HG03103 (cell line): ENCODE measurements around the gene SYT17.
"Not testable (repeated sequence)": the region's sequence is repeated elsewhere in the genome, so short reads cannot be mapped to it uniquely, and the experiment has no call there.

Experiments used
- ATAC-seq: cut with Tn5 transposase; IDR thresholded peaks from one replicate; pipeline ENCODE4 v1.9.1; 2021; ENCODE audit warnings: low read depth; ENCODE audit not compliant: unreplicated experiment

Gene SYT17

DNA sequence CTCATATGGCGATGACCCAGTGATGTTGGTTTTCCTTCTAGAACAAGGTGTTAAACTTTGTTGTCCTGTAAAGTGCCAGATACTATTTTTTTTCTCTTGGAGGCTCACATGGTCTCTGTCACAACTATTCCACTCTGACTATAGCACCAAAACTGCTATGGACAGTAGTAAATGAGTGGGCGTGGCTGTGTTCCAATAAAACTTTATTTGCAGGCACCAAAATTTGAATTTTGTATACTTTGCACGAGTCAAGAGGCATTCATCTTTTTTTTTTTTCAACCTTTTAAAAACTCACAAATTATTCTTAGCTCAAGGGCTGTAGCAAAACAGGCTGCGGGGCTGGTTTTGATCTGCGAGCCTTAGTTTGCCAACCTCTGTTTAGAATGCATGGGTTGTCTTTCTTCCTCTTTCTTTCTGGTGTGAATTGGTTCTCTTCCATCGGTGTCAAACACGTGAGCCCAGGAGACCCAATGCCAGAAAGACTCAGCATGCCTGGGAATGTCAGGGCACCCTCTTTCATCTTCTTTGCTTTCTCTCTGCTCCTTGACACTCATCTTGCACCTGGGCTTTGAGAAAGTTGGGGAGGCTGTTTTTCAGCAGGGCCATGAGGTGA is 2.1 kb downstream of the SYT17 start:
- no peak for ATAC-seq

DNA sequence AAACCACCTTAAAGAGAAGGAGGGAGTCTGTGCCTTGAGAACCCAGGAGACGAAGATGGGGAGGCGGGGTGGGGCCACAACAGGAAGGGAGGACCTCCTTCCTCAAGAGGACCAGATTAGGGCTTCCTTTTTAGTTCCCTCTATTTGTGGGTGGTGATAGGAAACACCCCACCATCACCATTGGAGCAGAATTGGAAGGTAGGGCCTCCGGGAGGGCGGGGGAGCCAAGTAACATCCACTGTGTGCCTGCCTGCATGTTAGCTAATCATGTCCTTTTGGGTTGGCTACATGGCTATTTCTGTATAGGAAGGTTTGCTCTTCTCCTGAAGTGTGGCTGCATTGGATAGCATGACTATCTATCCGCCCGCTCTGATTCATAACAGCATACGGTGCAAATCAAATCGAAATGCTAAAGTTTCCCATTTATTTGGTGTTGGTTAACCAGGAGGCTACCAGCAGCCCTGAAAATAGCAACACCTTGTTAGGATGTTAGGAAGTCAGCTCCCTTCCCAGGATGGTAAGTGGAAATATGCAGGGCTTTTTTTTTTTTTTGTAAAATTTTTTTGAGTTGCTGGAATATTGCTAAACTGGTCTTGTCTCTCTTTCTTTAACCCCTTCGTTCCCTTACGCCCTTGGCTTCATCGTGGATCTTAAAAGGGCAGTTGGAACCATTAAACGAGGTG is 4.2 kb downstream of the SYT17 start:
- ATAC-seq: no peak

DNA sequence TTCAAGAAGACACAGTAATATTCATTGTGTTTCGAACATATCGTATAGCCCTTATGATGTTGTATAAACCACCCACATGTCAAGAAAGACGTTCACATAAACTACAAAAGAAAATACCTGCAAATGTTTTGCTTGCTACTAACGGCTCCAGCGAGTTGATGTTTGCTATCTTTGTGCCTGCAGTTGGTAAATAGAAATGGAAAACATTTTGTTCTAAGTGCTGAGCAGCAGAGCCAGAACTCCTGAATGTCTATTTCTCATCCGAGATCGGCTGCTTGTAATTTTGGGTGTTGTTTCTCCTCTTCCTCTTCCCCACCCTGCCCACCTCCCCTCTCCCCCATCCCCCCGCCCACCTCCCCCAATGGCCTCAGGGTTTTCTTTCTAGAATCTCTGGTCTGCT is 5.0 kb downstream of the SYT17 start:
- no peak for ATAC-seq

DNA sequence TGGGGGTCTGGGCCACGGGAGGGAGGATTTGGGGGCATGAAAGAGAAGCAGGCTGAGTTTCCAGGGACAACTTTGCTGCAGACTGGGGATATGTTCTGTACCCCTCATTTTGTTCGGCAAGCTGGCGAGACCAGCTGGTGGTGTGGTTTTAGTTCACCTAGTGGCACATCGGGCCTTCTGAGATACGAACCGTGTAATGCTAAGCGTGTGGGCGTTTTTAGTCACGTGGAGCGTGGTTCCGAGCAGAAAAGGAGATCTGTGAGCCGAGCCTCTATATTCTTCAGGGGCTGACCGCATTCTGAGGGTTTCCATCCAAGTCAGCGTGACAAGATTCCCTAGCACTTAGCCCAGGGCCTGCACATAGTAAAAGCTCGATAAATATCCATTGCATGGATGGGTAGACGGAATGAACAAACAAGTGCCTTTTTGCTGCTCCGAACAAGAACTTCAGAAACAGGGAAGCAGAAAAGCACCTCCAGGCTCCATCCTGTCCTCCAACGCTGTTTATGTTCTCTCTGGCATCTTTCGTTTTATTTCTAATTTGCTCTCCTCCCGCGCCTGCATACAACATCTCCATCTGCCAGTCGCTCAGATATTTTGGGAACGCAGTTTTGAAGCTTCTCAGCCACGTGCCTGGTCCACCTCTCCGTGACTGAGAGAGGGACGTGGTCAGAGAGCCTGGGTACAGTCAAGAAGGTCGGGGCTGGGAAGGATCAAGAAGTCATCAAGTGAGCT is 5.8 kb downstream of the SYT17 start:
- no peak for ATAC-seq

DNA sequence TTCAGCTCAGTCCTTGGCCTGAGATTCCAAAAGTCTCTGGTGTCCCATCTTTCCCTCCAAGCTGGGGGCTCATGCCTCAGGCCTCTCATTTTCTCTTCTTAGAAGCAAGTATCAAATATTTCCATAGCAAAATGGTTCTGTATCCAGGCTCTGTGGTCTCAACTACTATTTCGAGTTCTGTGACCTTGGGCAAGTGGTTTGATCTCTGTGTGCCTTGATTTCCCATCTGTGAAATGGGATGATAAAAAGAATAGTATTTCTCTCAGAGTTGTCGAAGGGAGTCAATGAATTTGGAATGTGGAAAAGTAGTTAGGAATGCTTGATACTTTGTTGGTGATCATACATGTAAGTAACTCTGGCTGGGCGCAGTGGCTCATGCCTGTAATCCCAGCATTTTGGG is 6.4 kb downstream of the SYT17 start:
- no peak for ATAC-seq

DNA sequence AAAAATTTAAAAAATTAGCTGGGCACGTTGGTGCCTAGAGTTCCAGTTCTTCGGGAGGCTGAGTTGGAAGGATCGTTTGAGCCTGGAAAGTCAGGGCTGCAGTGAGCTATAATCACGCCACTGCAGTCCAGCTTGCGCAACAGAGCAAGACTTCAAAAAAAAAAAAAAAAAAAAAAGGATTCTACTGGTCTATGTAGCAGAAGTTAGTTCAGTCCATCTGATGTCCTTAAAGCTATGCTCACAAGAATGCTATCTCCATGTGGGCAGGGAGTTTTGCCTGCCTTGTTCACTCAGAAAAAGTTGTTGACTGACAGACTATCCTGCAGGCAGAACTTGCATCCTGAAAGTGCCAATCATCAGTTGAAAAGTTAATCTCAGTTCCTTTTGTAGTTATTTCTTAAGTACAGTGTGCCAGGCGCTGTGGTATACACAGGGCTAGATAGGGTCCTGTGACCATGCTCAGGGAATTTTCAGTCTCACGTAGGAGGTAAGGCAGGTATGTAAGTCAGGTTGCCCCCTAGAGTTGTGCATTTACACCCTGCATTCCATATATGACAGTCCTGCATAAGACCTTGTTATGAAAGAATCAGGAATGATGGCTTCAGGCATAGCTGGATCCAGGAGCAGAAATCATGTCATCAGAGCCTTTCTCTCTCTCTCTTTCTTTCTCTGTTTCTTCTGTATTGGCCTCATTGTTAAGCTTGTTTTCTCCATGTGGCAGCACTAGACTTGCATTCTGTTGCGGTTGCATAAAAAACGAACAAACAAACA is 7.6 kb downstream of the SYT17 start:
- ATAC-seq: no peak

DNA sequence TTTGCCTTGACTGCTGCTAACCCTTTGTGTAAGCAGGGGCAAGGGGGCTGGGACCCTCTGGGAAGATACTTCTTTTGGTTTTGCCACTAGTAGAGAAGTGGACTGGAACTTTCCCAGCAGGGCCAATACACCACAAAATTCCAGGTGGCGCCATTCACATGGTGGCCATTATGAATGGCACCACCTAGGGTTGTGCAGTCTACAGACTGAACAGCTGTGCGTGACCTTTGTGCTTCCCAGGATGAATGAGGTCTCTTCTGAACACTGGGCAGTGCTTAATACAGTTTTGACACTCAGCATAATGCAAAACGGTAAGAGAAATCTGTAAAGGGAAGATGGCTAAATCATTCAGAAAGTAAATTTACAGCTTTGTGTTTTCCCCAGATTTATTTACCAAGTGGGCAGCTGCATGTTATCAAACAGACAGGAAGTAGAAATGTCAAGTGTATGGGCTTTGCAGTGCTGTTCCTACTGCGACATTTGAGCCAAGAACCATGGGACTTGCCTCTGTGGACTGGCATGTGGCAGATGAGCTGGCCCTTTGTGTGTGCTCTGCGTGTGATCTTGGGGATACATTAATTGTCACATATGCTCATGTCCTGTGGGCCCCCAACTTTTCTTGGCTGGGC is 9.2 kb downstream of the SYT17 start:
- no peak for ATAC-seq

DNA sequence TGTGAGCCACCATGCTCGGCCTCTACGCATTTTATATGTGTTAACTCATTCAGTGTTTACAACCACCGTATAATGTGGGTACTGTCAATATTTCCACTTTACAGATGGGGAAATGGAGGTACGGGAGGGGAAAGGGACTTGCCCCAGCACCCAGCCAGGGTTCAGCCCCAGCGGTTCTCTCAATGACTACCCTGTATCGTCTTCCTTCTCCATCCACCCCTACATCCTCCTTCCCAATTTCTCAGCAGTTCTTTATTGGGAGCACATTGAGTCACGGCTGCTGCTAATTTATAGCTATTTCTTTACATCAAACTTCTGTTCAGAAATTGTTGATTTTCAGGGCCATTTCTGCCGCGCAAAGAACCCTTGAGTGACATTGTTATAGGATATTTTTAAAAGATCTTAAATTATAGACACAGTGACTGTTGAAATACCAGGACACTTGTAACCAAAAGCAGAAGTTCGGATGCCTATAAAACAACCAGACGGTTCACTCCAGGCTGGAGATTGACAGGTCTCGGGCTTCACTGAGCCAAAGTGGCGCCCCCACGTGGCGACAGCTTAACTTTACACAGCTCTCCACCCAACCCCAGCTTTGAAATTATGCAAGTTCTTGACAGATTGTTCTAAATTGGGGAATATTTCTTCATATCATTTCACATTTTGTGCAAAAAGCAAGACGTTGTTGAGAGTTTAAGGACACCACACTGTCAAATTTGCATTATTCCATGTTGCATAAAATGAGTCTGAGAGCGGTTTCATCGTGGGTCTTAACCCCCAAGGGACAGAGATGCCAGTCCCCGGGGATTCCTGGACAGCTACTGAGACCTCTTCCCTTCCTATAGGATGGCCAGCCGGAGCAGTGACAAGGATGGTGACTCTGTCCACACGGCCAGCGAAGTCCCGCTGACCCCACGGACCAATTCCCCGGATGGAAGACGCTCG is 11.8 kb downstream of the SYT17 start:
- ATAC-seq: no peak

DNA sequence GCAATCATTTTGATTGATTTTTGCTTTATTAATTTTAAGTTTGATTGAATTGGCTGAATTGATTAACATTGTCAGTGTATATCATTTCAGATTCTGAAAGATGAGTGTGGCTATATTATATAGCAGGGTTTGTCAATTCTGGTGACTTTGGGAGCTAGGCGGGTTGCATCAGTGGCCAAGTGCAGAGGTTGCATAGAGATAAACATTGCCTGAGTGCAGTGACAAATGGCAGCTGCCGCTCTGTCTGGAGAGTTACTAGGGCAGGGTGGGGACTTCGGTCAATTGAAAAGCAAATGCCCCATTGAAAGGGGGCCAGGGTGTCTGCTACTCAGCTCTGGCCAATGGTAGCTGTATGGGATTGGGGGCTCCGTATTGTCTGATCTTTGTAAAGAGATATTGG is 12.7 kb downstream of the SYT17 start:
- no peak for ATAC-seq

DNA sequence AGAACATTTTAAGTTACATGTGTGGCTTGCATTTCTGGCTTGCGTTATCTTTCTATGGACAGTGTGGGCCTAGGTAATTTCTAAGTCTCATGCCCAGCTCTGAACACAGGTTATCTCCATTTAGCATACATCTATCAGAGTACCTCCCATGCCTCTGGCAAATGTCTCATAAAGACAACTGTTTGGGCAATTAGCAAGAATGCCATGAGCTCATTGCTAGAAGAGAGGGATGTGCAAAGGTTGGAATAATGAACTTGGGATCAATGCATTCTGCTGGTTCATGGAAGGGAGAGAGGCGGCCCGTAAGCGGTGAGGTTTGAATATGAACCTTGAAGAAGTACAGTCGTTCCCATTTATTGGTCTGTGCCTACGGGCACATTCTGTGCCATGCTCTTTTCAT is 14.4 kb downstream of the SYT17 start:
- ATAC-seq: no peak

DNA sequence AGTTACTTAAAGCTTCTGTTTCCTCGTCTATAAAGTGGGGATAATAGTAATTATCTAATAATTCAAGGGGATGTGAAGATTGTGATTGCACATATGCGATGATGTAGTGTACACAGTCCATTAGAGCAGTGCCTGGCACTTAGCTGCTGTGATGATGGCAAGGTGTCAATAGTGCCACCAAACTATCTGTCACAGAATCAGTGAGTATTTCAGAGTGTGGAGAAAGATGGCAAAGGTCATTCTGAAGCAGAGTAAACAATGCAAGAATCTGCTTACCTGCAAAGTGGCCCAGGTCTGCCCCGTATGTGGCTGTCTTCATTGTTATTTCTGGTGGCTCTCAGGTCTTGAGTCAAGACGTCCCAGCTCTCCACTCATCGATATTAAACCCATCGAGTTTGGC is 15.1 kb downstream of the SYT17 start:
- ATAC-seq: no peak

DNA sequence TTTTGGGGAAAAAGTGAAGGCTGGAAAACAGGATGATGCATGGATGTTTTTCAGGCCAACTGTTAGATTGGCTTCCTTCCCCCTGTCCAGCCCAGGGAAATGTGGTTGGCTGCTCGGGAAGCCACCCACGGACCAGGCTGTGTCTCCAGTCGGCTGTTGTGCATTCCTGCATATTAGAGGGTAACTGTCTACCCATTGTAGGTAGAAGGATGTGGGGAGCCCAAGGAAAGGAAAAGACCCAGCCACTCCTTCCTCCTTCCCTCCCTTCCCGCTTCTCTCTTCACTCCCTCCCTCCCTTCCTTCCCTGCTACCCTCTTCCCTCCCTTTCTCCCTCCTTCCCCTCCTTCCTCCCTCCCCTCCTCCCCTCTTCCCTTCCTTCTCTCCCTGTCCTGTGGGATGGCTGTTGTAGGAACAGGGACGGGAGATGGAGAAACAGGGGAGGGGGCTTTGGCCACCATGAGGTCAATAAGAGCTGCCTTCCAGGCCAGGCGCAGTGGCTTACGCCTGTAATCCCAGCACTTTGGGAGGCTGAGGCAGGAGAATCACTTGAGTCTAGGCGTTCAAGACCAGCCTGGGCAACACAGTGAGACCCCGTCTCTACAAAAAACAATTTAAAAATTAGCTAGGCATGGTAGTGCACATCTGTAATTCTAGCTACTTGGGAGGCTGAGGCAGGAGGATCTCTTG is 16.9 kb downstream of the SYT17 start:
- no peak for ATAC-seq

DNA sequence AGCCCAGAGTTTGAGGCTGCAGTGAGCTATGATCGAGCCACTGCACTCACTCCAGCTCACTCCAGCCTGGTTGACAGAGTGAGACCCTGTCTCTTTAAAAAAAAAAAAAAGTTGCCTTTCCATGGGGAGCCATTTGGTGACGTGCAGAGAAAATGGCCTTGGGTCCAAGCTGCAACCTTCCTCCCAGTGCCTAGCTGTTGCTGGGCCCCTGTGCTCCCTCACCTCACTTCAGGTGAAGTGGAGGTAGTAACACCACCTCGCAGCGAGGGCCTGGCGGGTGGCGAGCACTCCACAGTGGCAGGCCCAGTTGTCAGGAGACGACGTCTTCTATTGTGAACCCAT is 17.4 kb downstream of the SYT17 start:
- ATAC-seq: no peak

DNA sequence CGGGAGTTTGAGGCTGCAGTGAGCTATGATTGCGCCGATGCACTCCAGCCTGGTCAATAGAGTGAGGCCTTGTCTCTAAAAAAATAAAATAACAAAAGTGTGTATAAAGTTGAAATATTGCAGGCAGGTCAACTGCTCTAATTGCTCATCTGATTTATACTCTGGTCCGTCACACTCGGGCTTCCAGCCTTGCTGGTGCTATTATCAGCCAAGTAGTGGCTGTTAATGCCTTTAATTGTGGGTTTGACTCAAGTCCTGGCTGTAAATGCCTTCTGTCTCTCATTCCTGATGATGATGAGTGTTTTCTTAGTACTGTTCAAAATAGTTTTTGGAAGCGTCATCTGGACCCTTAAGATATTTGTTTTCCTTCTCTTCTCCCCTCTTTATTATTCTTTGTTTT is 18.4 kb downstream of the SYT17 start:
- no peak for ATAC-seq

DNA sequence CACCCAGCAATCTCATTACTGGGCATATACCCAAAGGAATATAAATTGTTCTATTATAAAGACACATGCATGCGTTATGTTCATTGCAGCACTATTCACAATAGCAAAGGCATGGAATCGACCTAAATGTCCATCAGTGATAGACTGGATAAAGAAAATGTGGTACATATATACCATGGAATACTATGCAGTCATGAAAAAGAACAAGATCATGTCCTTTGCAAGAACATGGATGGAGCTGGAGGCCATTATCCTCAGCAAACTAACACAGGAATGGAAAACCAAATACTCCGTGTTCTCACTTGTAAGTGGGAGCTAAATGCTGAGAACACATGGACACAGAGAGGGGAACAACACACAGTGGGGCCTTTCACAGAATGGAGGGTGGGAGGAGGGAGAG is 19.9 kb downstream of the SYT17 start:
- ATAC-seq: not testable (repeated sequence)

DNA sequence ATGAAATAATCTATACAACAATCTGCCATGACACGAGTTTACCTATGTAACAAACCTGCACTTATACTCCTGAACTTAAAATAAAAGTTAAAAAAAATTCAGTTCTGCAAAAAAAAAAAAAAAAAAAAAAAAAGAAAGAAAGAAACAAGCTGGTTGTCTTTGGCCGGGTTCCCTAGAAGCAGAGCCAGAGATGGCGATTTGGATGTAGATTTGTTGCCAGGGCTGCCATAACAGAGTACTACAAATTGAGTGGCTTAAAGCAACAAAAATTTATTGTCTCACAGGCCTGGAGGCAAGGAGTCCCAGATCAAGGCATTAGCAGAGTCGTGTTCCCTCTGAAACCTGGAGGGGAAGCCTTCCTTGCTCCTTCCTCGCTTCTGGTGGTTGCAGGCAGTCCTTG is 20.4 kb downstream of the SYT17 start:
- no peak for ATAC-seq

DNA sequence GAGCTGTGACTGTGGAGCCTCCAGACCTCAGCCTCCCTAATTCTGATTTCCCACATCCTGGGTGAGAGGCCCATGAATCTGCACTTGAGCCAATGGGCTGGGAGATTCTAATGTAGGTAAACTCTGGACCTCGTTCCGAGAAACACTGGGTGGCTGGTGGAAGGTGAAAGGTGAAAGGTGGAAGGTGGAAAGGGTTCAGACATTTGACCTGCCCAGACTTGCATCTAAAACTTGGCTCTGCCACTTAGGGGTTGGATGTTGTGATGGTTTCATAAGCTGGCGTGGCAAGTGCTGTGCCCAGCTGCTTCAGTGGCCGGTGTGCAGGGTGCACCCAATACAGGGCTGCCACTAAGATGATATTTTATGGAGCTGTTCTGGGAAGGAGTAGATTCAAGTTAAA is 24.8 kb downstream of the SYT17 start:
- no peak for ATAC-seq

DNA sequence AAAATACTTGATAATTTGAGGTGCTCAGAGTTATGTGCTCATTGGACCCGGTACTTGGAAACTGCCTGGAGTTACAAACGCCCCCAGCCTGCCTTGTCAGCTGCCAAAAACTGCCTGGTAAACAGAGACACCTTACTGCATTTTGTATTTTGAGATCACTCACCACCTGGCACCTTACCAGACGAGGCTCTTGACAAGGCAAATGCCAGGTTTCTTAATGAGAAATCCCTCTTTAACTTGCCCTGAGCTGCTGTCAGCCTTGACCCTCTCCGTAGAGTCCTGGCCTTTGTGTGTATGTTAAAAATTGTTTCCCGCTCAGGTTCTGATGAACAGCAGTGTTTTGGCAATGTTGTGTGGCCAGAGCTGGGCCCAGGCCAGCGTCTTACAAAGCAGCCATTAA is 28.8 kb downstream of the SYT17 start:
- ATAC-seq: no peak

DNA sequence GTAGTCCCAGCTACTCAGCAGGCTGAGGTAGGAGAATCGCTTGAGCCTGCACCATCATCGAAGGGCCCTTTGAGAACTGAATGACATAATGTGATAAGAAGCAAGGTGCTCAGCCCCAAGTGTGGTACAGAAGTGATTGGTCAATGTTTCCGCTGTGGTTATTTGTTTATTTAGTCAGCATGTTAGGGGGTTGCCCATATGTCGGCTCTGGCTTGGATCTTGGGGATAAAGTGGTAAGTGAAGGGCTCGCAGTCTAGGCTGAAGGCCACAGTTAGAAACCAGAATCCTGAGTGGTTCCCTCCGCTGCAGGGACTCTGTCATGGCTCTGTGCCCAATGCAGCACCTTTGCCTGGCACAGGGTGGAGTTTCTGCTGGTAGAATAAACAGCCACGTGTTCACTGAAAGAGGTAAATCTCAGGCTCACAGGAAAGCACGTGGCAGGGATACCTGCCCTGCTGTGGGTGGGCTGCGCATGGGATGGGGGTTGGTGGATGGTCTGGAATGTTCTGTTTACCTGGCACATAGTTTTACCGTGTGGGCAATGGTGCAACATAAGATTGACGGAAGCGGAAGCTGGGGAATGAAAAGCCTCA is 35.4 kb downstream of the SYT17 start:
- ATAC-seq: no peak
